ENCODE data around the gene MRPS27.

Gene MRPS27

DNA sequence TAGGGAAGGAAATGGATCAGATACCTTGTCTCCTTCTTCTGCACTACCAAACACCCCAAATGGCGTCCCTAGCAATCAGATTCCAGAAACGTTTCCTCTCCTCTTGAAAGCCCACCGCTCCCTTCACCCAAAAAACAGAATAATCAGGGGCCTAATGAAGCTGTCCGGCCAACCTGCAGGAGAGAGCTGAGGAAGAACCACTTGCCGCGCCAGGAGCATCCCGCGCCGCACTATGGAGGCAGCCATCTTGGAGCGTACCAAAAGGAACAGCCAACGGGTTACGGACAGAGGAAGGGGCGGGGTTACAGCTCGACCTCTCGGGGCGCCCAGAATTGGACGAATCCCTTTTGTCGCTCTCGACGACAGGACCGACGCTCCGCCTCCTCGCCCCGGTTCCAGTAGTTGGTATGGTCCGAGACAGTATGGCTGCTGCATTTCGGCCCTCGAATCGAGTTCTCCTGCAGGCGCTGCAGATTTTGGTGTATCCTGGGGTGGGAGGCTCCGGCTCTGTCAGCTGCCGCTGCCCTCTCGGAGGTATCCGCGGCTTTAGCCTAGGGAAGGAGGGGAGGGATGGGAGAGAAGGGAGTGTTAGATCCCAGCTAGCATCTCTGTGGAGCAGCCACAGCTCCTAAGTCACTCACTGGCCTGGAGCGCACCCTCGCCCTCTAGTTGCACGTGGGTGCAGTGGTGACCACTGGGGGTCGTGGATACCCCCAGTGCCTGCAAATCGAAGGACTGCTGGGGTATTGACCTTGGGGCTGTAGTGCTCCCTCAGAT is at the start of gene MRPS27, which contains the start of gene PTCD2:
Gene MRPS27, minus strand, starts transcription at position 265 of the 777 bp plus-strand sequence. Its CDS starts 19 bp downstream, at position 246.
Gene PTCD2, plus strand, starts transcription at position 398 of the 777 bp plus-strand sequence. Its CDS starts 10 bp downstream, at position 408.
- DNase-seq: peak; percentile 48 to 98 (median 94)

DNA sequence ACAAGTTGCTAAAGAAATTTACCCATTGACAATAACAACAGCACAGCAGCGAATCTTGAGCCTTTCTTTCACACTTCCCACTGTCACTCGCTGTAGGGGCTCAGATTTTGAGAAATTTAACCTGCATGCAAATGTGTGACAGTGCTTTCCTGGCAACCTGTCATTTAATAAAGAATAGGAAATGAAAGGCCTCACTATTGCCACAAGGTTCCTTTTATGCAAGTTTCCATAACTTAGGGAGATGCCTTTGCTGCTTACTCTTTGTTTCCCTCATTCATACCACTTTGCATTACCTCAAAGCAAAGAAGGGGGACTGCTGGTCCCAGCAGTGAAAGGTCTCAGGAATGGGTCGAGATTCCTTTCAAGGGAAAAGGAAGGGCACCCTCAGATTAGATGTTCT is 49.7 kb upstream of the MRPS27 start:
- DNase-seq: no peak

DNA sequence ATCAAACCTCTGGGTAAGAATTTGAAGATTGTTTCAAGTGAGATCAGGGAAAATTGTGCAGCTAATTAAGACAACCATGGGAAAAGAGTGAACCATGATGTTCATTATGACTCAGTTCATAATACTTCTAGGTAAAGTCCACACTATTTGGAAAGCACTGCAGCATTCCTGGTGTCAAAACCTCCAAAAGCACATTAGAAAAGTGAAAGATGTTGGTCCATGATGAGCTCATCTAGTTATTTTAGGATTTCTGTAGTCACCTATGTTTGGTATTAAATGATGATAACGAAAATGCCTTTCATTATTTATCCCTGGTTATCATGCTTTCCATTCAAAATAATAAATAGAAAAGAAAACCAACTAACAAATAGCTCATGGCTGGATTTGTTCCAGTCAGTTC is 49.3 kb upstream of the MRPS27 start:
- no peak for DNase-seq

DNA sequence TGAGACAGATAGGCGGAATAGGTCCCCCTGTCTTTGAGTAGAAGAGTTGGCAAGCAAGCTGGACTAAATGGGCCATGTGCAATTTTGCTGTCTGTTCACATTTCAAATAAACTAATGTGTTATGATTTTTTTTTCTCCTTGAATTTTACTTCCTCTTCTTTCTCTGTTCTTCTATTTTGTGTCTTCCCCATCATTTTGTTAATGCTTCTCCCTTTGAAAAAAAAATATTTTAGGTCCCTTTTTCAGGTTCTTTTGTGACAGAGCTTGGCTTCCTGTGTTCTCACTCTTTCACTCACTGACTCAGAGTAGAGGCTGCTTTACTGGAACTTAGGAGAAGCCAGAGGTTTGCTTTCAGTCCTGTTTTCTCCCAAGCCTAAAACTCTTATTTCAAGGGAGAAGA is 48.2 kb upstream of the MRPS27 start:
- DNase-seq: no peak

DNA sequence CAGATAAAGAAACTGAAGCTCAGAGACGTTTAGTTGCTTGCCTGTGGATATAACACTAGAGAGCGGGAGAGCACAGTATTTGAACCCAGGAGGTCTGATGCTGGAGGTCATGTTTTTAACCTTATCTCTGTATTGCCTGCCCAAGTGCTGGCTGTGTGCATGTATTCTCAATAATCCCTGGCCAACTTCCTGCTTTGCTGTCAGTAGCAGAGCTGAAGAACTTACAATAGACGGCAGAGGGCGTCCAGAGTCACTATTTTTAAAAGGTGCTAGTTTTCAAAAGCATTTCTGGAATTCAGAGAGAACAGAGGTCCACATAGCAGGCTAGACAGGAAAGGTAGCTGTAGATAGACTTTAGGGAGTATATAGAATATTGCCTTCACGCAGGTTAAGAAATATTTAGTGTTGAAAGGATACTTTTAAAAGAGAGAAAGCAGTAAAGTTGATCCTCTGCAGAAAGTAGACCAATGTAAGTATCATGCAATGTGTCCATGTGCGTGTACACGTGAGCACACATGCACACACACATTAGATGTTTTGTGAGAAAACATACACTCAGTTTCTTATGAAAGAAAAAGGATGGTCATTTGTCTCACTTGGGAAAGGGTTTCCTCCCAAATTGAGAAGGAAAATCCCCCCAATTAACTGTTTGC is 46.4 kb upstream of the MRPS27 start:
- DNase-seq: peak in 34 of 56 donors; percentile 1 to 79 (median 24)

DNA sequence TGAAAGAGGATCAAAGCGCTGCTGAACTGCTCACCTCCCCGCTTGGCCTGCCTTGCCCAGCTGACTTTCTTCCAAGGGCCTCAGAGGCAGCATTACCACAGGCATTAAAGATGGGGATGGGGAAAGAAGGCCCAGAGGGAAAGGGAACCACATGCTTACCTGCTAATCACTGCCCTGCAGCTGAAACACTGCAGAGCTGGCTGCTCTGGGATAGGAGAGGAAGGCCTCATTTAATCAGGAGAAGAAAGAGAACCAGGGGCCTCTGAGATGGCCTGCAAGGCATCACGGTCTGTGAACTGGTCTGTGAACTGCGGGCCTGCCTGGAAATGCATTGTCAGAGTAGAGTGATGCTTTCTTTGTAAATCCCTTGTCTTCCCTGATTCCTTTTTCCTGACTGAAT is 44.9 kb upstream of the MRPS27 start:
- no peak for DNase-seq

DNA sequence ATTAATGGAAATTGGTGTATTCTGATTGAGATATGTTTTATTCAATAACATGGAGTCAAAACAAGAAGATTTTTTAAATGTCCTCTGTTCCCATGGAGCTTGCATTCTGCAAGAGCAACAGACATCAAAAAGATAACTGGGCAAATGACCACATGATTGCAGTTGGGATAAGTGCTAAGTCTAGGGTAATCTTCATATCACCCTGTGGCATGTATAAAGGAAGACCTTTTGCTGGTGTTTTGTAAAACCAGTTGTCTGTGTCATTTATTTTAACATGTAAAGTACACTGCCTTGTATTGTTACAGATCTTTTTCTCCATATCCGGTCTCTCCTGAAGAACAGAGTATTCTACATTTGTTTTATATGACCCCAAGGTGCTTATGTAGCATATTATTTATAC is 44.1 kb upstream of the MRPS27 start:
- no peak for DNase-seq

DNA sequence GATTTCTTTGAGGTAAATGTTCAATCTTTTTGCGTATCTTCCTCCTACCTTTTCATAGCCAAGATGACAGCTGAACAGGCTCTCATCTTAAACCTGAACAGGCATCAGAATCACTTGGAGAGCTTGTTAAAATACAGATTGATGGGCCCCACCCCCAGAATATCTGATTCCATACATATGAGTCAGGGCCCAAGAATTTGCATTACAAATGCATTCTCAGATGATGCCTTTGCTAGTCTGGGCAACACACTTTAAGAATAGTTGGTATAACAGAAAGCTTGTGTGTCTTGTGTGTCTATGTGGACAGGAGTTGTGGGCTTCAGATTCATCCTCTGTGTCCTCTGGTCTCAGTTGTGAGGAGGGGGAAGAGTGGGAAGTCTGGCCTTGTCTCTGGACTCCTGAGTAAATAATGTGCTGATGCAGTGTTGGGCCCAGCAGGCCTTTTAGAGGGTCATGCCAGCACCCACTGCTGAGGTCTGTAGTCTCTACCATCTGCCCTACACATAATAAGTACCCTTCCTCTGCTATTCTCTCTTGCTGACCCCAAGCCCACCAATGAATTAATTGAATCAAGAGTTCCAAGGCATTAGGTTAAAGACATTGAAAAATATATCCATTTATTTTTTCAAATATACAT is 43.2 kb upstream of the MRPS27 start:
- DNase-seq: peak in 7 of 56 donors; percentile 3 to 57 (median 17)

DNA sequence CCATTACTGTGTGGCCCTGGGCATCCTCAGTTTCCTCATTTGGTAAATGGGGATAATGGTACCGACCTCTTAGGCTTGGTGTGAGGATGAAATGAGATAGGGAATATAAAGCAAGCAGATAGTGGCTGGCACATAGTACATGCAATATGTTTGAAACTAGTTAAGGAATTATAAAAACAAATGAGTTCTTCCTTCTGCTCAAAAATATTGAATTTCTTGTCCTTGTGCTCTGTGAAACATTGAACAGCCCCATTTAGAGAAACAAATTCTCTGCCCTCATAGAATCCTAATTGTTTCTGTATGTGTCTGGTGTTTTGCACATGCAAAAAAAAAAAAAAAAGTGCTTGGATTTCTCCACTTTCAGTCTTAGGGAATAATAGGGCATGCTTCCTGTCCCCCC is 39.8 kb upstream of the MRPS27 start:
- DNase-seq: no peak

DNA sequence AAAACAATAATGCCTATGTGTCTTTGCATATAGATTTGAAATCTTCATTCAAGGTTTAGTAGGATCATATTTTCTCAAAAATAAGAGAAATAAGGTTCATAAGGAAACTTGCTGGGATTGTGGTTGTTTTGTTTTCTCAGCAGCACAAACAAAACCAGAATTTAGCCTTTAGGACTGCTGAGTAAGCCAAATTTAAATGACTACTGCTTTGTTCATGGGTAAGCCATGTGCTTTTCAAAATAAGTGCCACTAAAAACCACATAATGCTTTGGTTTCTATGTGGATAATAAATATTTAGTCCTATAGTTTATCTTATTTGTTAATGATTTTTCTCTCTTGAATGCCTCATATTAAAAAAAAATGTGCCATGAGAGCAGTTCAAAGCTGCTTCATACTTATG is 38.9 kb upstream of the MRPS27 start:
- DNase-seq: no peak

DNA sequence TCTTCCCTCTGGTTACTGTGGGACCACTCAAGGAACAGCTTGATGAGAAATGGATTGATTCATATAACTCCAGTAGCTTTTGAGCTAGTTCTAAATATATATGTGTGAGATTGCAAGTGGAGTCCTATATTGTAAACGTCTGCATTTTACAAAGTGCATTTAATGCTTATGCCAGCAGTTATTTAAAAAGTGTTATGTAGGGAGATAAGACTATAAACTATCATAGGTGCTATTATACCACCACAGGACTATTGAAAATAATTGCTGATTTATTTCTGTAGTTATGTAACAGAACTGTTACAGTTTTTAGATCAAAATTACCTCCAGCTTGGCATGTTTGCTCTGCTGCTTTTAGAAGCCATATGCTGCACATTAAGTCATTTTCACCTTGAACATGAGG is 36.3 kb upstream of the MRPS27 start:
- no peak for DNase-seq

DNA sequence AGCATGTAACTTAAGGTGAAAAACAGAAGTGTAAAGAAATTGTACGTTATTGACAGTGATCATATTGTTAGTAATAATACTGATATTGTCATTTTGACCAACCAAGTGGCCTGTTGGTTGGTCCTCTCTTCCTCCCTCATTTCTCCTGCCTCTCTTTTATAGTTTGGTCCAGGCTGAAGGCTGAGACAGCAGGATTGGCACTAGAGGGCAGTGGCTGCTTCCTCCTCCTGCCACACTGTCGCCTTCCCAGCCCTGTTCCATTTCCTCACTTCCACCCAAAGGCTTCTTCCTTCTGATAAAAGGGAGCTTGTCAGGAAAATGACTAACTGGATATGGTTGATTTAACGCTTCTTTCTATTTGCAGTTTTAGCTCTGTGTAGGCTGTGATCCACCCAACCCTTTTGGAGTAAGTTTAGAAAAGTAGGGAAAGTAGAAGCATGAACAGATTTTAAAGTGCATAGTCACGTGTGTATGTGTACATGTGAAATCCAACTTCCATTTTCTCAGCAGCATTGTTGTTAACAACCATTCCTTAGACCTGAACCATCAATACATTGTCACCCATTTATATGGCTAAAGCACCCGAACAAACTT is 35.8 kb upstream of the MRPS27 start:
- peak in 32 of 56 donors; percentile 2 to 57 (median 18) for DNase-seq

DNA sequence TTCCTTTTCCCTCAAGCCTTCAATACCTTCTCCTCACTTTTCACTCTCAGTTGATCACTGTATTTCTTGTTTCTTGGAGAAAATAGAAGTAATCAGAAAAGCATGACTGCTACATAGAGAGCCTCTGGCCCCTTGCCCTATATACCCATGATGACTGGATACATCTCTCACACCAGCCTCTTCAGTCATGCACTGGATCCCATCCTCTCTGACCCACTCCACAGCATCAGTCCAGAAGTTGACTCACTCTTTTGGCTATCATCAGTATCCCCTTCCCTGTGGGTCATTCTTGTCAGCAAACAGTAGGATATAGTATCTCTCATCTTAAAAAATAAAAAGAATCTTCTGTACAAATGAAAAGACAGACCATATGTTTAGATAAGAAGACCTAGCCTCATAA is 33.0 kb upstream of the MRPS27 start:
- DNase-seq: no peak

DNA sequence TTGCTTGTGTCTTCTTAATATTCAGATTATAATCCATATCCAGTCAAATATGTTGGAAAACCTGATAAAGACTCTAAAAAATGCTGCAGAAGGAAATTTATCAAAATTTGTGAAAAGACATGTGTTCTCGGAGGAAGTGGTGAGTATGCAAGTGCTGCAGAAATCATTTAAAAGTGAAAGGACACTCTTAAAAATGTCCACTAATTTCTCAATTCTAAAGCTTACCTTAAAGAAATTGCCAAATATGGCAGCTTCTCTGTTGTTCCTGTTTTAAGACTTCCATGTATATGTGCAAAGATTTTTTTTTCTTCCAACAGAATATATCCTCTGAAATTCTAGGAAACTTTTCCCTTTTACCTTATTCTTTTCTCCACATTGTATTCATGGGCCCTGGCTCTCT is 32.6 kb upstream of the MRPS27 start:
- DNase-seq: no peak

DNA sequence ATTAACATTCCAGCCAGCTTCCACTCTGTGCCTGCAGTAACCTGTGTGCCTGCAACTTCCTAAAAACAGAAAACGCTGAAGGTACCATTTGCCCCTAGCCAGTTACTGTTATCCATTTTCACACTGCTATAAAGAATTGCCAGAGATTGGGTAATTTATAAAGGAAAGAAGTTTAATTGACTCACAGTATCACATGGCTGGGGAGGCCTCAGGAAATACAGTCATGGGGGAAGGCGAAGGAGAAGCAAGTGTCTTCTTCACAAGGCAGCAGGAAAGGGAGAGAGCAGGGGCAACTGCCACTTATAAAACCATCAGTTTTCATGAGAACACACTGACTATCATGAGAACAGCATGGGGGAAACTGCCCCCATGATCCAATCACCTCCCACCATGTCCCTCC is 31.3 kb upstream of the MRPS27 start:
- DNase-seq: no peak

DNA sequence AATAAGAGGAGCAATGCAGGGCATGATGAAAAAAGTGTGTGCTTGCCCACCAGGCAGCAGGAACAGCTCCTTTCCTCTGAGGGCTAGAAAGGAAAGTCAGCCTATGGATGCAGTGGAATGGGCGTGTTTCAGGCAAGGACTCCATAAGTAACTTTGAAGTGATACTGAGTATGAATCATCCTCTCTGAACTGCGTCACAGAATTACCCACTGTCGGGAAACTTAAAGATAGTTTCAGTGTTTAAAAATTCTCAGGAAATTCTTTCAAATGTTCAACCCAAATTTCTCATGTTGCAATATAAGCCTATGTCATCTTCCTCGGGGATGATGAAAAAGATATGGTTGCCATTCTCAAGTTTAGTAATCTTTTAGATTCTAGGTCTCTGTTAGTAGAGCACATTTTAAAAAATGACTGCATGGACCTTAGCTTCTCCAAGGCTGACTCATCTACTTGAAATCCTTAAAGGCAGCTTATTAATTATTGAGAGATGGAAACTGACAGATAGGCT is 27.8 kb upstream of the MRPS27 start:
- DNase-seq: no peak

DNA sequence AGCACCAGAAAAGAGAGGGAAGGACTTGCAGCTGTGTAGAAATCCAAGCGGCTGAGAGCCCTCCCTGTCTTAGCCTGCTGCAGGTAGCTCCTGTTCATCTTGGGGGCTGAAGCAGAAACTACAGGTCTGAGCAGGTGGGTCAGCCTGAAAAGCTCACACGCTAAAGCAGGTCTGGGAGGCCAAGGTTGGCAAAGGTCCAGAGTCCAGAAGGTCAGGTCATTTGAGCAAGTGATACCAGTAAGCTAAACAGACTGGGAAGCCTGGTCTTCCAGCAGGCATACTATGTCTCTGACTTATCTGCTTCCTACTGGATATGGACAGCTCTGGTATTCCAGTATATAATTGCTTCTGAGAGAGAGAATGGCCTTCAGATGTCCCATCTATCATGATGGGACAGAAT is 26.4 kb upstream of the MRPS27 start:
- DNase-seq: no peak

DNA sequence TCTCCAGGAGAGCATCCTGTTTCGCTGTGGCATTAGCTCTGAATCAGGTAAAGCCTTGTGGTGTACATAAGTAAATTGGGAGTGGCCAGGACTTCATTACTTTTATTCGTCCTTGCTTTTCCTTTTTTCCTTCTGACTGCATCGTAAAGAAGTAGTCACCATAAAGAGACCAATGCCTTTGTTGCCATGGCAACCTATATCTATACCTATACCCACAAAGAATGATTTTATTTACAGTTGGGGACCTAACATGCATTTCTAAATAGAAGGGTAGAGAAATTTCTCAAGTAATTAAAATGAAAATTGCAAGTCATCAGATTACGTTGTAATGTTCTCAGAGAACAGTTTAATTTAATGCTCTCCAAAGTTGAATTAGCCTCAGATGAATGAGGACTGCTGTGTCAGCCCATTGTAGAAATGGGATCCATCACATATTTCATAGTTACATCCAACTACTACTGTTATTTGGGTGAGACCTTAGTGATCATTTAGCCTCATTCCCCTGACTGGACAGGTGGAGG is 18.7 kb upstream of the MRPS27 start:
- DNase-seq: no peak

DNA sequence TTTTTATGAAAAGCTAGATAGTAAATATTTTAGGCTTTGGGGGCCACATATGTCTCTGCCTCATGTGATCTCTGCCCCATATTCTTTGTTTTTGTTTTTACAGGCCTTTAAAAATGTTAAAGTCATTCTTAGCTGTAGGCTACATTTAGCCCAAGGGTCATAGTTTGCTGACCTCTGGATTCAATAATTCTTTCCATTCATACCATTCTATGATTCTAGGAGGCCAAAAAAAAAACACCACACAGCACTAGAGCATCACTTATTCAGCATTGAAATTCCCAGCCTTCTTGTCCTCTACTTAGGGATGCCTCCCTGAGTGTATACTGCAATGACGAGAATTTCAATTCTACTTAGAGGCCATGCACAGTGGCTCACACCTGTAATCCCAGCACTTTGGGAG is 17.1 kb upstream of the MRPS27 start:
- no peak for DNase-seq

DNA sequence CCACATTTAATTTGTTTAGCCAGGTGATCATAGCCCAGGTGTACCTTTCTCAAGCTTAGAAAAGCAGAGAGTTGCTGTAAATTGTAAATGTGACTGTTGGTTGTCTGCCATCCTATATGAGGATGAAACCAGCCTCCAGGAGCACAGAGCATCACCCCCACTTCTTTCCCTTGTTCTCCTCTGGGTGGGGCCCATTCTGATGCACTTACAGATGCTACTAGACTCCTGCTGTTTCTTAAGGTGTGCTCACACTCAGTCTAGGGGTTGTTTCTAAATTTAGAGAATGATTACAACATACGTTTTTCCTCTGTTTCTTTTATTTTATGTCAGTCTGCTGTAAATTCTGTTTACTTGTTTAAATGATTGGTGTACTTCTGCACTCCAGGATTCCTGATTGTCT is 10.7 kb upstream of the MRPS27 start:
- no peak for DNase-seq

DNA sequence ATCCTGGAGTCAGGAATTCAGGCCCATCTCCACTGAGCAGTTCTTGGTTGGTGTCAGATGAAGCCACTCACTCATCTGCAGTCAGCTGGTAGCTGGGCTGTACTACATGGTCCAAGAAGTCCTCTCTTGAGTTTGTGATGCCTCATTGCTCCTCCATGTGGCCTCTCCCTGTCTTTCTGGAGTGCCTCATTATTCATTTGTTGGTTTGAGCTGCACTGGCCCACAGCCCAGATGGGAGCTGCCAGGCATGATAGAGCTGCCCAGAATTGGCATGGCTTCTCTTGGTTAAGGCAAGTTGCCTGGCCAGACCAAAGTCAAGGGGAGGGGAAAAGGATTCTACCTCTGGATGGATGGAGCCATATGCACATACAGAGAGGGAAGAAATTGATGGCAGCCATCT is 8.1 kb upstream of the MRPS27 start:
- peak in 54 of 56 donors; percentile 0 to 86 (median 50) for DNase-seq

DNA sequence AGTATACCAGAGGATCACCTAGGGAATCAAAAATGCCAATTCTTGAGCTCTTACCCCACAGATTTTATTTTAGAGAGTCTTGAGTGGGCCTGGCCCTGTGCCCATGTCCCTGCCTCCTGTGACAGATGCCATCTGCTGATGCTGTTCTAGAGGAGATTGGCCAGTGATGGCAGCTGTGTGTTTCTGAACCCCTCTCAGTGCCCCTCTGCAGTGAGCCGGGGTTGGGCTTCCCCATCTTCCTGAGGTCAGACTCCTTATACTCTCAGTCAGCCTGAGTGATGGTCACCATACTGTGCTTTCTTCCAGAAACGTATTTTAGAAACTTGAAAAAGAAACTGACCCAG is 6.2 kb upstream of the MRPS27 start:
- no peak for DNase-seq
